Choroid plexus epithelial cell (primary cell): Measurements from ENCODE around the gene ATG10.
"Not testable (repeated sequence)": the region's sequence is repeated elsewhere in the genome, so short reads cannot be mapped to it uniquely, and the experiment has no call there.

Source experiments
- DNase-seq: peaks from one replicate; pipeline ENCODE4 v3.0.0-alpha.2; 2010; ENCODE audit warnings: low read depth
- H3K4me3 ChIP-seq: 2 replicates; pipeline ENCODE4 v1.5.1; 2011; ENCODE audit warnings: low read depth, mild to moderate bottlenecking, control low read depth, low read length, moderate library complexity
- CTCF ChIP-seq: conservative IDR thresholded peaks from 2 replicates; pipeline ENCODE4 v1.5.1; 2011; ENCODE audit warnings: low read depth, mild to moderate bottlenecking, control low read depth, inconsistent platforms, low read length, moderate library complexity

ATG10 gene

GRCh38 chr5:81986126-81986525, 14.3 kb downstream of the ATG10 start:
- no peak for TF ChIP-seq CTCF
- H3K4me3 ChIP-seq = no peak overlapping the region
- DNase-seq = no peak

- H3K4me3 ChIP-seq = no peak overlapping the region
- no peak for DNase-seq
- TF ChIP-seq CTCF = no peak
Observed at GRCh38 chr5:81989204-81989603, 17.4 kb downstream of the ATG10 start.

GRCh38 chr5:81994679-81995078, 22.9 kb downstream of the ATG10 start:
- DNase-seq = peak; percentile 41
- TF ChIP-seq CTCF = no peak
- H3K4me3 ChIP-seq = no peak overlapping the region

GRCh38 chr5:81995407-81995806, 23.6 kb downstream of the ATG10 start:
- H3K4me3 ChIP-seq = no peak overlapping the region
- no peak for DNase-seq
- no peak for TF ChIP-seq CTCF

GRCh38 chr5:82004511-82004910, 32.7 kb downstream of the ATG10 start:
- peak; percentile 56 for DNase-seq
- no peak overlapping the region for H3K4me3 ChIP-seq
- no peak for TF ChIP-seq CTCF

GRCh38 chr5:82009869-82010268, 38.0 kb downstream of the ATG10 start:
- H3K4me3 ChIP-seq, DNase-seq: not testable (repeated sequence)

- H3K4me3 ChIP-seq = no peak overlapping the region
- TF ChIP-seq CTCF = no peak
- DNase-seq = no peak
Observed at GRCh38 chr5:82010696-82011095, 38.9 kb downstream of the ATG10 start.

- no peak overlapping the region for H3K4me3 ChIP-seq
- no peak for TF ChIP-seq CTCF
- no peak for DNase-seq
Observed at GRCh38 chr5:82011761-82012160, 39.9 kb downstream of the ATG10 start.

- H3K4me3 ChIP-seq, DNase-seq: not testable (repeated sequence)
Observed at GRCh38 chr5:82014644-82015043, 42.8 kb downstream of the ATG10 start.
